HG02763 (cell line): ENCODE data around the gene DIP2C.
"Not testable (repeated sequence)": the region's sequence is repeated elsewhere in the genome, so short reads cannot be mapped to it uniquely, and the experiment has no call there.

Source experiments
- ATAC-seq: cut with Tn5 transposase; IDR thresholded peaks from one replicate; pipeline ENCODE4 v1.9.1; 2021; ENCODE audit warnings: mild to moderate bottlenecking, moderate library complexity; ENCODE audit not compliant: unreplicated experiment

Gene DIP2C

GRCh38 chr10:370449-370825 is 319.0 kb downstream of the DIP2C start:
- no peak for ATAC-seq

GRCh38 chr10:369684-370448 is 319.6 kb downstream of the DIP2C start:
- no peak for ATAC-seq

- ATAC-seq: no peak
Measured at GRCh38 chr10:369221-369683, 320.2 kb downstream of the DIP2C start.

GRCh38 chr10:368579-369220 is 320.8 kb downstream of the DIP2C start:
- ATAC-seq: no peak

GRCh38 chr10:368107-368506 is 321.4 kb downstream of the DIP2C start:
- ATAC-seq: not testable (repeated sequence)

- ATAC-seq: no peak
Measured at GRCh38 chr10:367636-368035, 321.8 kb downstream of the DIP2C start.

GRCh38 chr10:366186-366585 is 323.3 kb downstream of the DIP2C start:
- no peak for ATAC-seq

GRCh38 chr10:364267-364775 is 325.1 kb downstream of the DIP2C start:
- ATAC-seq: no peak

DNA sequence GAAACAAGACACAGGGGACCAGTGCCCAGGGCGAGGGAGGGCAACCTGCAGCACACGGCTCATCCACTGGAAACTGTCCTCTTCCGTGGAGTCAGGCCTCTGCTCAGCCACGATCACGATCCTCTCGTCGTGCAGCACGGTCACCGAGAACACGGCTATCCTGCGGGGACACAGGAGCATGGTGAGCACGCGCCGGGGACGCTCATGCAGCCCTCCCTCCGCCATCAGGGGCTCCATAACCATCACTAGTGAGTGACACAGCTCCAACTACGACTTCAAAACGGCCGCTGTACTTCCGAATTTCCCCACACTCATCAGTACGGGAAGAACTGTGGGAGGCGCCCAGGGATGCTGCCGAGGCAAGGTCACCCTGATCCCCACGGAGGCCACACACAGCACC is 326.3 kb downstream of the DIP2C start:
- no peak for ATAC-seq

DNA sequence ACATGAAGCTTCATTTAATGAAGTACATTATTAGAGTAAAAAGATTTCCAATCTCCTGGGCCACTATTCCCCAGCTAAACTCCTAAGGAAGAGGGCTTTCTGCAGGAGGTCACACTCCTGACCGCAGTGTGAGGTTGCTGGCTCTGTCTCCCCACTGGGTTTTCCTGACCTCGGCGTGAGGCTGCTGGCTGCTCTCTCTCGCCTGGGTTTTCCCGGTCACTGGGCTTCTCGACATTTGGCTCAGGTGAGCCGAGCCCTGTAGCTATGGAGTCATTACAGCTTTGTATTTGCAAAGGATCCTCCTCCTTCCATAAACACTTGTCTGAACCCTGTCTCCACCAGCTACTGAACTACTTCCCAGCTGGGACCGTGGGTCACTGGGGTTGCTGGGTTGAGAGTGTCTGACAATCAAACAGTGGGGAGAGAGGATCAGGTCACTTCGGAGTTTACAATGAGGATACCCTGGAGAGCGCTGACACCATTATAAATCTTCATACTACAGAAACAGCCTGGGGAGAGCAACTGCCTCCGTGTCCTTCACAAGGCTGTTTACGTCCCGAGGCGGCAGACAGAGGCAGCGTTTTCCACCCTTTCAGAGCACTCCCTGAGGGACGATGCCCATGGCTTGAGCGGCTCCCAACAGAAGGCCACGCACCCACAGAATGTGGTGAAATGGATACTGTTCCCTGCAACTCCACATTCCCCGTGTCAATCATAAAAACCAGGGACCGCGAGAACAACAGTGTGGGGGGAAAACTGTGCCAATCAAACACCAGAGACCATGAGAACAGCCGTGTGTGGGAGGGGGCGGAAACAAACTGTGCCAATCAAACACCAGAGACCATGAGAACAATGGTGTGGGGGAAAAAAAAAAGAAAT is 328.0 kb downstream of the DIP2C start:
- no peak for ATAC-seq

- ATAC-seq: no peak
Measured at GRCh38 chr10:360653-361052, 328.8 kb downstream of the DIP2C start.

GRCh38 chr10:359762-360161 is 329.7 kb downstream of the DIP2C start:
- no peak for ATAC-seq

DNA sequence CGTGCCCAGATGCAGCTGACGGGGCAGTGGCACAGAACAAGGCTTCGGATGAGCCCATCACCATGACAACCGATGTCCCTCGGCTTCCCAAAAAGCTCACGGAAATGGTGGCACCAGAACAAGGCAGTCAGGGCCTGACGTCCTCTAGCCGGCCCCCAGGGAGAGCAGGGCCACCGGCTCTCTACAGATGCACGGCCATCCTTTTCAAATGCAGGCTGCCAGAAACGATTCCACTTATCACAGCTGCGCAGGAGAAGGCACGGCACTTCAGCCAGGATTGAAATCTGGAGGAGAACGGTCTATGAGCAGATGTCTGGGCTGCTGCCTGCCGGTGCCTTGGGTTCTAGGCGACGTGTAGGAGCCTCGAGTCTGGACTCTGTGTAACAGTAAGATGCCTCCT is 330.4 kb downstream of the DIP2C start:
- no peak for ATAC-seq

DNA sequence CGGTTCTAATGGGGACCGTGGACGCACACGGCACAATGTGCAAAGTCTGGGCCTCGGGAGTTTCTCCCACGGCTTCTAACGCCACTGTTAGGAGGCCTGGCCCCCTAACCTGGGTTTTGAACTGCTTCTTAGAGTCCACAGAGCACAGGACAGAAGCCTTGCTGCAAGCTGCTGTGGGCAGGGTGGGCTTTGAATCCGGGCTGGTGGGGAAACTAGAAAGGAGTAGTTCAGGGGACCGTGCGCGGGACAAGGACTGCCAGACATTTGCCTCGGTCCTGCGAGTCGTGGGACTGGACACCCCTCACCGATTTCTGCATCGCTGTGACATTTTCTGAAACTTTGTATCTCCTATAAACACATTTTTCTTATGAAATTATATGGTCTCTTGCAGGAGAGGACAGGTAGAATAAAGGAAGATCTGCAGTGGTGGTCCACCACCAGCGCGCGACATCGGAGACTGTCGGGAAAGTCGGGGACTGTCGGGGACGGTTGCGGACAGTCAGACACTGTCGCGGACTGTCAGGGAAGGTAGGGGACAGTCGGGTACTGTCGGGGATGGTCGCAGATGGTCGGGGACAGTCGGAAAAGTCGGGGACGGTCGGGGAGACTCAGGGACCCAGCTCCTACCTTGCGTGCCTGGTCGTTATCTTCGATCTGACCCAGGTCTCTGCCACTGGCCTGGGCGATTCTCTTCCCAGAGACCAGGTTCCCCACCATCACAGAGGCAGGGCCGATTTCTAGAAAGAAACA is 332.1 kb downstream of the DIP2C start:
- no peak for ATAC-seq

- ATAC-seq: no peak
Measured at GRCh38 chr10:356452-356851, 333.0 kb downstream of the DIP2C start.

DNA sequence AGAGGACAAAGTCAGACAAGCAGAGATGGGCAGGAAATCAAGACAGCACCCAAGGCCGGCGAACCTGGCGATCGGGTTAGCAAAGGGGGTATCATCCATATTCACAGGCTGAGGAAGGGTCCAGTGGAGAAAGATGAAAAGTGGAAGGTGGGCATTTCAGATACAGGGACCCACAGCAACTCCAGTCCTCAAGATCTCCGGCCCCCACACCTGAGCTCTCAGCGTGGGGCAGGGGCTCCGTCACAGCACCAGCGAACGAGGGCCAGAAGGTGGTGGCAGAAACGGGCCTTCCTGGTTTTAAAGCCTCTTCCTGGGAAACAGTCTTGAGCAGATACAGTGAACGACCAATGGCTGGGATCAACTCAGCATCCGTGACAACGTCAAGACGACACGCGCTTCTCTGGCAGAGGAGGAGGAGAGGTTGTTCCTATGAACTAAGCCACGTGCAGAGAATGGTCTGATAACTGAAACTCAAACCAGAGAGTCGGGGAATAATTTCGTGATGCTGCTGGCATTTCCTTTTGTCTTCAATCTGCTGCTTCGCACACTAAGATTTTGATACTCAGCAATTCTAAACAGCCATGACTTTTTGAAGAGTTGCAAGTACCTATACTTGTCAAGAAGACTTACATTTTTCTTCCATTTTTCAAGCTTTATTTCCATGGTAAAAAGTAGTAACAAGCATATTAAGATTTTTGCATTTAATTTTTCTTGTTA is 334.4 kb downstream of the DIP2C start:
- ATAC-seq: no peak

- no peak for ATAC-seq
Measured at GRCh38 chr10:352476-353235, 336.8 kb downstream of the DIP2C start.

DNA sequence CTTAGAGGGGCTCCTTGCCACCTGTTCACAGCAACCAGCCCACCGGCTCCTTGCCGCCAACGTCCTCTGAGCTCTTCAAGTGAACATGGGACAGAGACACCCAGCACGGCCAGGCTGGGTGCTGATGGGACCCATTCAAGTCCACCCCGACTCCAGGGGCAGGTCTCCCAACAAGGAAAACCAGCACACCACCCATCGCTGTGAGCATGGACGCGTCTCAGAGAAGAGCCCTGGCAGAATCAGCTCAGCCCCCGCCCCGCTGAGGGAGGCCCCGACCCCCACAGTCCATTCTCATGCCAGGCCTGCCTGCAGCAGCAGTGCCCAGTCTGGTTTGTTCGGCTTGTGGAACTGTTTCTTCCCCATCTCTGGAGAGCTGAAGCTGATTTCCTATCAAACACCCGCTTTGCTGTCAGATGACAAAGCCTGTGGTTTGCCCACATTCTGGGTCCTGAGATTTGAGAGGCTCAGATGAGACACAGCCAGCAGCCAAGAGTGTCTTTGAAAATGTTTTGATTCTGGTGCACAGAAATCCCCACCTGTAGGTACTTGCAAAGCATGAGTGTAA is 337.6 kb downstream of the DIP2C start:
- no peak for ATAC-seq

DNA sequence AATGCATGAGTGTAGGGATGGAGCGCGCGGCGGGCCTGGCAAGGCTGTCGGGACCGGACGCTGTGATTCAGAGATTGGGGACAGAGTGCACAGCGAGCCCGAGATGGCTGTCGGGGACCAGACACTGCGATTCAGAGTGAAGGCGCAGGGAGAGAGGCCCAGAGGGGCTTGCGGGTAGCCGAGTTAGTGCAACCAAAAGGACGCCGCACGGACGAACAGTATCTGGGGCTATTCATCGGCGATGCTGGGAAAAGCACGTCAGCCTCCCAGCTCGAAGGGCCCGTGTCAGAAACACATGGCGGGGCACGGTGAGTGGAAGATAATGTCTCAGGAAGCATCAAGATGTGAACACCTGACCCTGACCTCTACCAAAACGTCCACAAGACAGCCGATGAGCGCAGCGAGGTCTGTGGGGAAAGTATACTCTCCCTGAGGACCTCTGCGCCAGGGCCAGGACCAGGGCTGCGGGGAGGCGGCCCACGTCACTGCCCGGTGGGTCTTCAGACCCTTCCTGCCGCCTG is 338.4 kb downstream of the DIP2C start:
- ATAC-seq: no peak
